ENCODE data around the gene UBE2F.
"Not testable (repeated sequence)": the region's sequence is repeated elsewhere in the genome, so short reads cannot be mapped to it uniquely, and the experiment has no call there.

The UBE2F gene

DNA sequence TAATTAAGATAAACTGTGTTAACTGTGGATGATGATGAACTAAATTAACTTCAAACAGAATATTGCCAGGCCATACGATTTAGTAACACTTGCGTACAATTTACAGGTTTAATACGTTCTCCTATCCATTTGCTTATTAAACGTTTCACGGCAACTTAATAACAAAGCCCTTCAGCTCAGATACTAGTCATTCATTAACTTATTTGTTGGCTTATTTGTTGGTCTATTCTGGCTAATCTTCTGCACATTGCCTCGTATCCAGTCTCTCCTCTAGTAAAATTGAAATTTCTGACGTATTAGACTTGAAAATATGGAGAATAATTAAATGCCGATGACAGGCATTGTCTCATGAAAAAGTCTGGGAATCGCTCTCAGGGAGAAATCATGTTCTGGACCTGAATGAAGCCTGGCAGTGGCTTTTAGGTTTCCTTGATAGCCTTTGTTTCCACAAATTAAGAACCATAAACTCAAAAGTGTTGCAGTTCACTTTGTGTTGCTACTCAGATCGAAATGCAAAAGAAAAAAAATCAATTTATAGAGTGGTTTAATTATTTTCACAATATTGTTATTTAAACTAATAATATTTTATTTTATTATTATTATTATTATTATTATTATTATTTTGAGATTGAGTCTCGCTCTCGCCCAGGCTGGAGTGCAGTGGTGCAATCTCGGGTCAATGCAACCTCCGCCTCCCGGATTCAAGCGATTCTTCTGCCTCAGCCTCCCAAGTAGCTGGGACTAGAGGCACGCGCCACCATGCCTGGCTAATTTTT is 98.4 kb downstream of the UBE2F start:
- Histone ChIP-seq H4K5ac (ENCODE audit: low read length) (no peak overlapping the region), H2BK120ac (ENCODE audit: low read depth, low read length) (no peak overlapping the region), H3K4me2 (ENCODE audit: low read length) (no peak overlapping the region), H3K27me3 (ENCODE audit: insufficient read depth, low read length, poor library complexity) (no peaks in the 10 kb centered on the region), H3K79me2 (ENCODE audit: control insufficient read depth, insufficient read depth, low read length) (peaks cover 5% of the 10 kb centered on the region), H2AK5ac (ENCODE audit: low read length) (no peak overlapping the region), H3K23ac (ENCODE audit: low read length) (no peak overlapping the region), H3K4me3 (ENCODE audit: low read length) (no peak overlapping the region), H3K4me1 (ENCODE audit: control insufficient read depth, low read depth, low read length) (peaks cover 2% of the 10 kb centered on the region), H3K18ac (ENCODE audit: low read length) (no peak overlapping the region), H3K4ac (ENCODE audit: low read depth, low read length) (no peak overlapping the region), H3K56ac (ENCODE audit: low read length) (no peak overlapping the region), H3K79me1 (ENCODE audit: low read length) (peaks cover 6% of the 10 kb centered on the region), H3K9ac (ENCODE audit: low read length) (no peak overlapping the region), H2BK5ac (ENCODE audit: low read length) (no peak overlapping the region), H4K8ac (ENCODE audit: low read depth, low read length) (no peak overlapping the region), H2BK15ac (replicated peaks; ENCODE audit: low read depth) (no peak overlapping the region), H3K36me3 (ENCODE audit: control insufficient read depth, insufficient read depth, low read length) (peaks cover 3% of the 10 kb centered on the region), H3K27ac (ENCODE audit: low read depth, low read length) (no peak overlapping the region)
- DNase-seq, result no peak
- WGBS (ENCODE audit: extremely low coverage, insufficient coverage, low lambda C conversion rate), result no CpG with 5 or more reads among the region's 18 CpGs

DNA sequence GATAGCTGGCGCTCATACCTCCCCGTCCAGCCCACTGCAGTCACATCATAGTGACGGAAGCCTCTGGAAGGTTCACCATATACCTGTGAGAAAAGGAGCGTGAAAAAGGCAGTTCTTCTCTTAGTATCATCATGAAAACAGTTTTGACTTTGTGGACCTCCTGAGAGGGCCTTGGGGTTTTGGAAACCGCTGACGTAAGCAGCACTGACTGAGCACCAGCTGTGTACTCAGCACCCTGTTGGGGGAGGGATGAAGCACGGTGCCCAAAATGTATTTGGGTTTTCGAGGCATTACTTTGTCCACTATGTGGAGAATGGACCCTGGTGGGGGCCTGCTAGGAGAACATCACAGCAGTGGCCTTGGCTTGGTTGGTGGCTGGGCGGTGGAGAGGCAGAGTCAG is 99.4 kb downstream of the UBE2F start:
- no peak overlapping the region for H3K4ac ChIP-seq (ENCODE audit: low read depth, low read length)
- peaks cover 5% of the 10 kb centered on the region for H3K79me2 ChIP-seq (ENCODE audit: control insufficient read depth, insufficient read depth, low read length)
- no peak overlapping the region for H2BK120ac ChIP-seq (ENCODE audit: low read depth, low read length)
- H3K4me2 ChIP-seq (ENCODE audit: low read length), result no peak overlapping the region
- H3K56ac ChIP-seq (ENCODE audit: low read length), result no peak overlapping the region
- H3K4me3 ChIP-seq (ENCODE audit: low read length), result no peak overlapping the region
- H3K79me1 ChIP-seq (ENCODE audit: low read length), result peaks cover 6% of the 10 kb centered on the region
- peaks cover 3% of the 10 kb centered on the region for H3K36me3 ChIP-seq (ENCODE audit: control insufficient read depth, insufficient read depth, low read length)
- H4K8ac ChIP-seq (ENCODE audit: low read depth, low read length), result no peak overlapping the region
- no peak overlapping the region for H2BK5ac ChIP-seq (ENCODE audit: low read length)
- no peak overlapping the region for H3K18ac ChIP-seq (ENCODE audit: low read length)
- no peak overlapping the region for H2BK15ac ChIP-seq (replicated peaks; ENCODE audit: low read depth)
- no peak overlapping the region for H3K27ac ChIP-seq (ENCODE audit: low read depth, low read length)
- H4K5ac ChIP-seq (ENCODE audit: low read length), result no peak overlapping the region
- no peaks in the 10 kb centered on the region for H3K27me3 ChIP-seq (ENCODE audit: insufficient read depth, low read length, poor library complexity)
- H3K4me1 ChIP-seq (ENCODE audit: control insufficient read depth, low read depth, low read length), result peaks cover 2% of the 10 kb centered on the region
- no peak for DNase-seq
- no peak overlapping the region for H2AK5ac ChIP-seq (ENCODE audit: low read length)
- WGBS (ENCODE audit: extremely low coverage, insufficient coverage, low lambda C conversion rate), result no CpG with 5 or more reads among the region's 9 CpGs
- H3K23ac ChIP-seq (ENCODE audit: low read length), result no peak overlapping the region
- no peak overlapping the region for H3K9ac ChIP-seq (ENCODE audit: low read length)

DNA sequence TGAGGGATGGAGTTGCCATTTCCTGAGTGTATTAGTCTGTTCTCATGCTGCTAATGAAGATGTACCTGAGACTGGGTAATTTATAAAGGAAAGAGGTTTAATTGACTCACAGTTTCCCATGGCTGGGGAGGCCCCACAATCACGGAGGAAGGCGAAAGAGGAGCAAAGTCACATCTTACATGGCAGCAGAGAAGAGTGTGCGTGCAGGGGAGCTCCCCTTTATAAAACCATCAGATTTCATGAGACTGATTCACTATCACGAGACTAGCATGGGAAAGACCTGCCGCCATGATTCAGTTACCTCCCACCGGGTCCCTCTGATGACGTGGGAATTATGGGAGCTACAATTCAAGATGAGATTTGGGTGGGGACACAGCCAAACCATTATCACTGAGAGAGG is 99.9 kb downstream of the UBE2F start:
- not testable (repeated sequence) for H4K8ac ChIP-seq (ENCODE audit: low read depth, low read length); H3K79me1 ChIP-seq (ENCODE audit: low read length); H3K18ac ChIP-seq (ENCODE audit: low read length); H2BK120ac ChIP-seq (ENCODE audit: low read depth, low read length); H3K4me2 ChIP-seq (ENCODE audit: low read length); H3K23ac ChIP-seq (ENCODE audit: low read length); H2BK5ac ChIP-seq (ENCODE audit: low read length); DNase-seq; H3K79me2 ChIP-seq (ENCODE audit: control insufficient read depth, insufficient read depth, low read length); H3K27ac ChIP-seq (ENCODE audit: low read depth, low read length); H3K4me1 ChIP-seq (ENCODE audit: control insufficient read depth, low read depth, low read length); H3K27me3 ChIP-seq (ENCODE audit: insufficient read depth, low read length, poor library complexity); H3K4me3 ChIP-seq (ENCODE audit: low read length); H2AK5ac ChIP-seq (ENCODE audit: low read length); H3K56ac ChIP-seq (ENCODE audit: low read length); H3K4ac ChIP-seq (ENCODE audit: low read depth, low read length); H2BK15ac ChIP-seq (replicated peaks; ENCODE audit: low read depth); H3K9ac ChIP-seq (ENCODE audit: low read length); H3K36me3 ChIP-seq (ENCODE audit: control insufficient read depth, insufficient read depth, low read length); H4K5ac ChIP-seq (ENCODE audit: low read length)
- WGBS (ENCODE audit: extremely low coverage, insufficient coverage, low lambda C conversion rate), result no CpG with 5 or more reads among the region's 7 CpGs

DNA sequence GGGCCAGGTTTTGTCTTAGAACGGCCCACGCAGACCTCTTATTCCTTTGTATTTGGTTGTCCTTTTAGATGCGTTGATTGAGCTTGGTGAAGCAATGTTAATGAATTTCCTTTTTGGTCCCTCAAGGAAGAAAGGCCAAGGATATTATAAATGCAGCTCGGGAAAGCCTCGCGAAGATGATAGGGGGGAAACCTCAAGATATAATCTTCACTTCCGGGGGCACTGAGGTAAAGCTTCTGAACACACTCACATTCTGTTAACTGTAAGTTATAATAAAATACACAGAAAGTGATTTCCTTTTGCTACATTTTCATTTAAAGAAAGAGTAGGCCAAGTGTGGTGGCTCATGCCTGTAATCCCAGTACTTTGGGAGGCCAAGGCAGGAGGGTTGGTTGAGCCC is 101.1 kb downstream of the UBE2F start:
- Histone ChIP-seq H3K79me1 (ENCODE audit: low read length) (peaks cover 3% of the 10 kb centered on the region), H3K4me3 (ENCODE audit: low read length) (no peak overlapping the region), H3K4me1 (ENCODE audit: control insufficient read depth, low read depth, low read length) (no peaks in the 10 kb centered on the region), H3K56ac (ENCODE audit: low read length) (no peak overlapping the region), H2BK15ac (replicated peaks; ENCODE audit: low read depth) (no peak overlapping the region), H3K18ac (ENCODE audit: low read length) (no peak overlapping the region), H3K9ac (ENCODE audit: low read length) (no peak overlapping the region), H3K4ac (ENCODE audit: low read depth, low read length) (no peak overlapping the region), H3K4me2 (ENCODE audit: low read length) (no peak overlapping the region), H3K27me3 (ENCODE audit: insufficient read depth, low read length, poor library complexity) (no peaks in the 10 kb centered on the region), H4K8ac (ENCODE audit: low read depth, low read length) (no peak overlapping the region), H2AK5ac (ENCODE audit: low read length) (no peak overlapping the region), H2BK5ac (ENCODE audit: low read length) (no peak overlapping the region), H3K36me3 (ENCODE audit: control insufficient read depth, insufficient read depth, low read length) (peaks cover 3% of the 10 kb centered on the region), H4K5ac (ENCODE audit: low read length) (no peak overlapping the region), H3K79me2 (ENCODE audit: control insufficient read depth, insufficient read depth, low read length) (peaks cover 3% of the 10 kb centered on the region), H3K27ac (ENCODE audit: low read depth, low read length) (no peak overlapping the region), H3K23ac (ENCODE audit: low read length) (no peak overlapping the region), H2BK120ac (ENCODE audit: low read depth, low read length) (no peak overlapping the region)
- no CpG with 5 or more reads among the region's 7 CpGs for WGBS (ENCODE audit: extremely low coverage, insufficient coverage, low lambda C conversion rate)
- DNase-seq, result no peak

DNA sequence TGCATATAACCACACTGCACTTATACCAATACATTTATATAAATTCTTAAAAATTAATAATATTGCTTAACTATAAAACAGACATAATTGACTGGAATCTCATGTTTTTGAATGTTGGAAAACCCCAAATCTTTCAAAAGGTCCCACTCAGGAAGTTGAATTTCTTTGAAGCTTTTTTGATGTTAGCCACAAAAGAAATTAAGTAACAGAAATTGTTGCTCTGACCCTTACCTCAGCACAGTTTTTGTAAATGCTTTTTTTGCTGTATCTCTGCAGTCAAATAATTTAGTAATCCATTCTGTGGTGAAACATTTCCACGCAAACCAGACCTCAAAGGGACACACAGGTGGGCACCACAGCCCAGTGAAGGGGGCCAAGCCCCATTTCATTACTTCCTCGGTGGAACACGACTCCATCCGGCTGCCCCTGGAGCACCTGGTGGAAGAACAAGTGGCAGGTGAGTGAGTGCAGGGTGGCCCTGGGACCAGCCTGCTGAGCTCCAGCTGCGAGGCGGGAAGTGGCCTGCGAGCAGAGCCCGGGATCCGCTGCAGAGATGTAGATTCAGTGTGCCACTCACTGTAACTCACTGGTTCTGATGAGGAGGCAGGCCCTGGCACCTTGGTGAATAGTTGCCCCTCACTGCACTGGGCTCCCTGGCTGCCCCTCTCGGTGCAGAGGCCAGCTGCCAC is 102.4 kb downstream of the UBE2F start:
- Histone ChIP-seq H2BK15ac (replicated peaks; ENCODE audit: low read depth) (no peak overlapping the region), H3K4me3 (ENCODE audit: low read length) (no peak overlapping the region), H3K27me3 (ENCODE audit: insufficient read depth, low read length, poor library complexity) (no peaks in the 10 kb centered on the region), H3K56ac (ENCODE audit: low read length) (no peak overlapping the region), H3K18ac (ENCODE audit: low read length) (no peak overlapping the region), H3K4ac (ENCODE audit: low read depth, low read length) (no peak overlapping the region), H3K9ac (ENCODE audit: low read length) (no peak overlapping the region), H3K79me2 (ENCODE audit: control insufficient read depth, insufficient read depth, low read length) (peaks cover 2% of the 10 kb centered on the region), H2BK120ac (ENCODE audit: low read depth, low read length) (no peak overlapping the region), H3K4me2 (ENCODE audit: low read length) (no peak overlapping the region), H3K27ac (ENCODE audit: low read depth, low read length) (no peak overlapping the region), H3K23ac (ENCODE audit: low read length) (no peak overlapping the region), H2BK5ac (ENCODE audit: low read length) (no peak overlapping the region), H2AK5ac (ENCODE audit: low read length) (no peak overlapping the region), H4K5ac (ENCODE audit: low read length) (no peak overlapping the region), H3K4me1 (ENCODE audit: control insufficient read depth, low read depth, low read length) (no peaks in the 10 kb centered on the region), H4K8ac (ENCODE audit: low read depth, low read length) (no peak overlapping the region), H3K79me1 (ENCODE audit: low read length) (peaks cover 2% of the 10 kb centered on the region), H3K36me3 (ENCODE audit: control insufficient read depth, insufficient read depth, low read length) (peaks cover 3% of the 10 kb centered on the region)
- no peak for DNase-seq
- WGBS (ENCODE audit: extremely low coverage, insufficient coverage, low lambda C conversion rate), result no CpG with 5 or more reads among the region's 10 CpGs
